ENCODE results near the gene TCF19.

TCF19 gene

DNA sequence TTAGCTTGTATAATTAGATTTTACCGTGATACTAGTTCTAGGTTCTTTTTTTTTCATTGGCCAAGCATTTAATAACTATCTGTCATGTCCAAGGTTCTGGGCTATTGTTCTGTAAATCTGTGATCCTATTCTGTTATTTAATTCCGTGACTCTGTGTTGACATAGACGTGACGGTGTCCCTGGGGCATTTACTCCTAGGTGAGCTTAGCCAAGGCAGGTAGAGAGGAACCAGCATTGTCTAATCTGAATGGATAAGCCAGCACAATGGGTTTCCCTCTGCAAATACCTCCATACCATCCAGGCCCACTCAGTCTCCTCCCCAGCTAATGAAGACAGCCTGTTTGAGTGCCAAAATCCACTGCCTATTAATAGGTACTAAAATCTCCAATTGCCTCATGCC is 29.3 kb upstream of the TCF19 start:
- no peak for DNase-seq

DNA sequence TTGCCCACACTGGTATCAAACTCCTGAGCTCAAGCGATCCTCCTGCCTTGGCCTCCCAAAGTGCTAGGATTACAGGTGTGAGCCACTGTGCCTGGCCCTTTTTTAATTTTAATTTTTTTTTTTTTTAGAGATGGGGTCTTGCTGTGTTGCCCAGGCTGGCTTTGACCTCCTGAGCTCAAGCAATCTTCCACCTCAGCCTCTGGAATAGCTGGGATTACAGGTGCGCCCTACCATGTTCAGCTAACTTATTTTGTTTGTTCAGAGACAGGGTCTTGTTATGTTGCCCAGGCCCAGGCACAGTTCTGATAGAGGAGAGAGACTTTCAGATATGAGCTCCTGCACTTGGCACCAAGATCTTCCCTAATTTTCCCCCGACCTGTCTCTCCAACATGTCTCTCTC is 27.6 kb upstream of the TCF19 start:
- DNase-seq = no peak

DNA sequence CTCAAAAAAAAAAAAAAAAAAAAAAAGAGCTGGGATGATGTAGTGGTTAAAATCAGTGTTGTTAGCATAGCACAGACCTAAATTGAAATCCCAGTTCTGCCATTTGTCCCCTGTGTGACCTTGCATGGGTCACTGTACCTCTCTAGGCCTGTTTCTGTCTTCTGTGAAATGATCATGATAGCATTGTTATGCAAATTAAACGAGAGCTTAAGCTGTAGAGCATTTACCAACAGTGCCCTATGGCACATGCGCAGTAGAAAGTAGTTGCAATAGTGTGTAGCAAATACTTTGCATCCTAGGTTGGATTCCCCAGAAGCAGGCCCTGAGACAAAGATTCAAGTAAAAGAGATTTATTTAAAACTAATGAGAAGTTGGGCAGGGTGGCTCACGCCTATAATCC is 26.8 kb upstream of the TCF19 start:
- no peak for DNase-seq

DNA sequence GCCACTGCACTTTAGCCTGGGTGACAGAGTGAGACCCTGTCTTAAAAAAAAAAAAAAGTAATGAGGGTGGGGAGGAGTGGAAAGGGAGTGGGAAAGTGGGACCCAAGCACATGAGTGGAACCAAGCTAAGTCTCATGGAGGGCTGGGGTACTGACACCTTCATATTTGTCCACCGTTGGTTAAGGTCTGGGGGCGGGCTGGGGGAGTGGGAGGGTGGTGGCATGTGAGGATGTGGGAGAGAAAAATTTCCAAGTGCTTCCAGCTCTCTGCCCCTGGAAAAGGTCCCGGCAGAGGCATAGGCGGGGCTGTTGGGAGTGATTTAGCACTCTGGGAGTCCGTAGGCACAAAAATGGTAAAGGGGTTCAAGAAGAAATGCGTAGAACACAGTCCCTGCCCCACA is 25.6 kb upstream of the TCF19 start:
- DNase-seq = no peak

DNA sequence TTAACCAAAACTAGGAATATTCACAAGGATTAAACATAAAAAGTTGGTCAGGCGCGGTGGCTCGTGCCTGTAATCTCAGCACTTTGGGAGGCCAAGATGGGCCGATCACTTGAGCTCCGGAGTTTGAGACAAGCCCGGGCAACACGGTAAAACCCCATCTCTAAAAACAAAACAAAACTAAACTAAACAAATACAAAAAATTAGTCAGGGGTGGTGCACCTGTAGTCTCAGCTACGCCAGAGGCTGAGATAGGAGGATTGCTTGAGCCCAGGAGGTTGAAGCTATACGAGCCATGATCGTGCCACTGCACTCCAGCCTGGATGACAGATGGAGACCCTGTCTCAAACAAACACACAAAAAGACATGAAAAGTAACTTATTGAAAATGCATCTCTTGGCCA is 22.7 kb upstream of the TCF19 start:
- DNase-seq = no peak

DNA sequence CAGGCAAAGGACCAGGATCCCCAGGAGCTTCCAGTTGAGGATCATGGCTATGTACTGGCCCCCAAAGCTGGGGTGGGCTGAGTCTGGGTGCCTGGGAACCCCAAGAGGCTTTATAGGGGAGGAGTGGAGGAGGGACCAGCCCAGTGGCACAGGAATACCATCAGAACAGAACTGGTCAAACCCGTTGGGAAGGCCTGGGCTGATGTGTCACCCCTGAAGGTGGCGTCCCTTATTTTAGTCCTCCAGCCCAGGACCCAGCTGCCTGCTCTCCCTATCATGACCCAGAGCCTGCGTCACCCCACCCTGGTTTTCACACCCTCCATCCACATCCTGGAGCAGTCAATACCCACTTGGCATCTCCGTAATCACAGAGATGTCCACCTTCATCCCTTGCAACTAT is 19.4 kb upstream of the TCF19 start, which contains the start of gene PSORS1C2:
Gene PSORS1C2, minus strand, starts transcription at position 85 of the 400 bp plus-strand sequence. Its CDS starts 40 bp downstream, at position 45.
- no peak for DNase-seq

DNA sequence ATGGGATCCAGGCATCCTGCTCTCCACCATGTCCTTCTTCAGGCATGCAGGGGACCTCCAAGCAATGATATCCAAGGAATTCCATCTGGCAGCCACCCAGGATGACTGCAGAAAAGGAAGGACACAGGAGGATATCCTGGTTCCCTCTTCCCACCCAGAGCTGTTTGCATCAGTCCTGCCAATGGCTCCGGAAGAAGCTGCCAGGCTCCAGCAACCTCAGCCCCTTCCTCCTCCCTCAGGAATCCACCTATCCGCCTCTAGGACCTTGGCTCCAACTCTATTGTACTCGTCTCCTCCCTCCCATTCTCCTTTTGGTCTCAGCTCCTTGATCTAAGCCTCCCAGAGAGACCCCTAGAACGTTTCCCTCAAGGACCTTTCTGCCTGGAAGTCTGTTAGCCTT is 18.8 kb upstream of the TCF19 start:
- DNase-seq = no peak

DNA sequence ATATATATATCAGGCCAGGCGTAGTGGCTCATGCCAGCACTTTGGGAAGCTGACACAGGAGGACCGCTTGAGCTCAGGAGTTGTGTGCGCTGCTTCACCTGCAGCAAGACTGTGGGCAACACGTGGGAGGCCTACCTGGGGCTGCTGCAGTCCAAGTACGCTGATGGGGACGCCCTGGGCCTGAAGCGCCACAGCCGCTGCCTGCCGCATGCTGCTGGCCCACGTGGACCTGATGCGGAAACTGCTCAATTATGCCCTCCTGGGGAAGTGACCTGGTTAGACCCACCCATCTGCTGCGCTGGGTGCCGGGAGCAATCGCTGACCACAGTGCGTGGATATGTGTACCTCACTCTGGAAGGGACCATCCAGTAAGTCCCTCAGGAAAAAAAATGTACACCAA is 17.7 kb upstream of the TCF19 start:
- no peak for DNase-seq

DNA sequence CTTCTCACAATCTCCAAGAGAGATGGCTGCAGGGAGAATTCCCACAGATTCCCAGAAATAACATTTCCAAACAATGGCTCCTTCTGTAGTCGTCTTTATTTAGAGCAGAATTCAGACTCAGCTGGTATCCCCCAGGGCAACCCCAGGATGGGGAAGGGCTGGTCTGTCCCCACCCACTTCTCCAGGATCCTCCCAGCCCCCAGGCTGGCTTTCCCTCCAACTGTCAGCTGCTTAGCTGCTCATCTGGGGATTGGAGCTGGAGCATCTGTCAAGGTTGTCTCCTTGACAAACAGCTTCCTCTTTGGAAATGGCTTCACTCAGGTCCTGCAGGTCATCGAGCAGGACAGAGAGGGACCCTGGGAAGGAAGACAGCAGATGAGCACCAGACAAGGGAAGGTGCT is 16.0 kb upstream of the TCF19 start:
- DNase-seq = no peak

DNA sequence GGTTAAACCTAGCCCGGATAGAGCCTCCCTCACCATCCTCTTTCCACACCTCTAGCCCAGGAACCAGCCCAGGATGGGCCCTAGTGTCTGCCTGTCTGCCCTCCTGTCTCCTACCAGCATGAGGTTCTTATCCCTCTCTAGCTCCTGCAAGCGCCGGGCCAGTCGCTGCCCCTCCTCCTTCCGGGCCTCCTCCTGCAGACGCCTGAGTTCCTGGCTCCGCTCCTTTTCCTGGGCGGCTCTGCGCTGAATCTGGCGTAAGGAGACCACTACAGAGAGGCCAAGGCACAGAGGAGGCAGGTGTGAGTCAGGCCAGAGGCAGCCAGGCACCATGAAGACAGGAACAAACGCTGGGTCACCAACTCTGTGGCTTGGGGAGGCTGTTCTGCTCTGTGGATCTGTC is 15.2 kb upstream of the TCF19 start:
- DNase-seq = no peak

DNA sequence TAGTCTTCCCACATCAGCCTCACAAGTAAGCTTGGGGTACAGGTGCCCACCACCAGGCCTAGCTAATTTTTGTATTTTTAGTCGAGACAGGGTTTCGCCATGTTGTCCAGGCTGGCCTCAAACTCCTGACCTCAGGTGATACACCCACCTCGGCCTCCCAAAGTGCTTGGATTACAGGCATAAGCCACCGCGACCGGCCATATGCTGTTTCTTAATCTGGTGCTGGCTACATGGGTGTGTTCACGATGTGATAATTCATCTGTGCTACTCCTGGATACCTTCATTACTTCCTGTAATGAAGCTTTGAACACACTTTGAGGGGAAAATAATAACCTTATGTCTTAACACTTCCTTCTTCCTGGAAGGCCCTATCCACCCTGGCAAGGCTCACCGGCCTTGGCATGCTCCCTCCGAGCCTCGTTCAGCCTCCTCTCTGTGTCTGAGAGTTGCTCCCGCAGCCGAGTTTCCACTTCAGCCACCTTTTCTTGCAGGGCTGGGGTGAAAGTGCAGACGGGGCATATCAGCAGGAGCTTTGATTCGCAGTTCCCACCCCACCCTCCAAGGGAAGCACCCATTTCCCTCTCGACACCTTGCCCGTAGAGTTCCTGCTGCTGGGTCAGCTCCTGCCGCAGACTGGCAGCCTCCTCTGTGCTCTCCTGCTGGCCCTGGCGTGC is 14.0 kb upstream of the TCF19 start:
- DNase-seq = no peak

DNA sequence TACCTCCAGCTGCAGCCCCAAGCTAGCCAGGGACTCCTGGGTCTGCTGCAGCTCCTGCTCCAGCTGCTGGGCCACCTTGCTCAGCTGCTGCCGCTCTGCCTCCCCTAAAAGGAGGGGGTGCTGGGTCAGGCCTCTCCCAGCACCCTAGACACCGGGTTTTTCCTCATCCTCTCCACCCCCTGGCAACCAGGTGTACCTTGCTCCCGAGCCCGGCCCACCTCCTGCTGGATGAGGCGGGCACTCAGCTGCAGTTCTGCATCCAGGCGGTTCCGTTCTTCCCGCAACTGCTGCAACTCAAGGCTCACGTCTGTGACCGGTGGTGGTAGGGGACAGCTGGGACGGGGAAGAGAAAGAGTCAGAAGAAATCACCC is 13.4 kb upstream of the TCF19 start:
- DNase-seq = no peak

DNA sequence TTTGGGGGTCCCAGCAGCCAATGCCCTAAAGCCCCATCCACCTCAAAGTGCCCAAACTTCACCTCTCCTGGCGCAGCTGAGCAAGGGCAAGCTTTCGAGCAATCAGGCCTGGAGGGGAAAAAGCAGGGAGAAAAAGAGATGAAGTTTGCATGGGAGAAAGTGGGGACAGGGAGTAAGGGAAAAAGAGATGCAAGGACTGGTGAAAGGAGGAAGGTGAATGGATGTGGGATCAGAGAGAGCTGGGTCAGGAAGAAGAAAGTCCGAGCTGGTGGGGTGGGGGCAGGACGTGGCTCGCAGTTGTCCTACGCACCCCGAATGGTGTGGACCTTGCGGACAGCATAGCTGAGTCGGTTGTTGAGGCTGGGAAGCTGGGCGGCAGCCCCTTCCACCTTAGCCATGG is 13.0 kb upstream of the TCF19 start:
- DNase-seq = no peak

DNA sequence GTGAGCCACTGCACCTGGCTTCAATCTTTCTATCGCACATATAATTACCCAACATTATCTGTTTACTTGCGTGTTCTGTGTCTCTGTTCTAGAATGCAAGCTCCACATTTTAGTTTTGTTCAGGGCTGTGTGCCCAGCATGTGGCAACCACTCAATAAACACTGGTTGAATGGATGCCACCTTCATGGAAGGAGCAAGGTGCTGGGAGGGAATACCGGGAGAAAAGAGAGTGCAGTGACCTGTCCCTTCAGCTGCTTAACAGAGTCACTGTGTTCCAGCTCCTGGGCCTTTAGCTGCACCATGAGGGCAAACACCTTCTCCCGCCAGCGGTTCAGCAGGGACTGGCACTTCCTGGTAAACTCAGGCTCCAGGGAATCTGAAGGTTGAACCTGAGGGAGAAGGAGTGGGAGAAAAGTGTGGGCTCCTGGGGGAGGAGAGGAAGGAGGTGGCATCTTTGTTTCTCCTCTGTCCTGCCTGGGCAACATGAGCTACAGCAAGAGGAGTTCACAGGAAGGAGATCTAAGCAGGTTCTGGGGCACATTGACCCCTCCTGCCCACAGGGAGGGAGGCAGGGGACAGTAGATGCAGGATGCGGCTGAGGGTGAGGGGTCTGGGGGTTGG is 8.5 kb upstream of the TCF19 start:
- DNase-seq = no peak

DNA sequence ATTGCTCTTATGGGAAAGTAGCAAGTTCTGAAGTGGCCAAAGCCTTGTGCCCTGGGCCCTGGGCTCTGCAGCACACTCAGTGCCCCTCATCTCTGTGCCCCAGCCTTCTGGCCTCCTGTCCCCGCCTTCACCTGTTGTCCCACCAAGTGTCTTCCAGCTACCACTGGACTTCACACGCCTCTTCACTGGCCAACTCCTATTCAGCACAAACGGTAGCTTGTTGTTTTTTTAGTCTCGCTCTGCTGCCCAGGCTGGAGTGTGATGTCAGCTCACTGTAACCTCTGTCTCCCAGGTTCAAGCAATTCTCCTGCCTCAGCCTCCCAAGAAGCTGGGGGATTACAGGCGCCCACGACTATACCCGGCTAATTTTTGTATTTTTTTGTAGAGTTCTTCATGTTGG is 5.6 kb upstream of the TCF19 start:
- DNase-seq = no peak

DNA sequence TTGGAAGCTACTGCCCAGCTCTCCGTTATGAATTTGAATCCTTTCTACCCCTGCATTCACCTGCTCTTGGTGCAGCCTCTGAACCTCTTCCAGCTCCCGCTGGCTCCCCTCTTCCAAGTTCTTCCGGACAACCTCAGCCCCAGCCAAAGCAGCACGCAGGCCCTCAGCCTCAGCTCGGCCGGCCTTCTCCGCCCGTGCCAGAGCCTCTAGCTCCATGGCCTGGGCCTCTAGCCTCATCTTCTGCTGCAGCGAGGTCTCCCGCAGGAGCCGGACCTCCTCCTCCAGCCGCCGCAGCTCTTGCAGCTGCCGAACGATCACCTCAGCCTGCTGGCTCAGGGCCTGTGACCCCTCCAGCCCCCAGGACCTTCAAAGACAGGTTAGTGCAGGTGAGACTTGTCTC is 4.0 kb upstream of the TCF19 start:
- no peak for DNase-seq

DNA sequence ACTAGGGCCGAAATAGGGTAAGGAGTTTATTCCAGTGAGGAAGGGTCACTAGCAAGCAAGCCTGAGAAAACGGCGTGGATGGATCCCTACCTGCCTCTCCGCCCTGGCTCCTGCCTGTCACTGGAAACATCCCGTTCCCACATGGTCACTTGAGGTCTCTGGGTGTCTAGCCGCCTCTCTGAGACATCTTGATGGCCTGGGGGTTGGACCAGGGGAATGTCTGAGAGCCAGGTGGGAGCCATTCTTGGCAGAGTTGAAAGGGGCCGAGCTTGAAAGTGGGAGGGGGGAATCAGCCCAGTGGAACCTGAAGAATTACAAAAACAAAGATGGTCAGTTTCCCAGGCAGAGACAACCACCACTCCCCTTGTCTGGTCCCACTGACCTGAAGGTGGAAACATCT is 1.7 kb upstream of the TCF19 start:
- DNase-seq = no peak

DNA sequence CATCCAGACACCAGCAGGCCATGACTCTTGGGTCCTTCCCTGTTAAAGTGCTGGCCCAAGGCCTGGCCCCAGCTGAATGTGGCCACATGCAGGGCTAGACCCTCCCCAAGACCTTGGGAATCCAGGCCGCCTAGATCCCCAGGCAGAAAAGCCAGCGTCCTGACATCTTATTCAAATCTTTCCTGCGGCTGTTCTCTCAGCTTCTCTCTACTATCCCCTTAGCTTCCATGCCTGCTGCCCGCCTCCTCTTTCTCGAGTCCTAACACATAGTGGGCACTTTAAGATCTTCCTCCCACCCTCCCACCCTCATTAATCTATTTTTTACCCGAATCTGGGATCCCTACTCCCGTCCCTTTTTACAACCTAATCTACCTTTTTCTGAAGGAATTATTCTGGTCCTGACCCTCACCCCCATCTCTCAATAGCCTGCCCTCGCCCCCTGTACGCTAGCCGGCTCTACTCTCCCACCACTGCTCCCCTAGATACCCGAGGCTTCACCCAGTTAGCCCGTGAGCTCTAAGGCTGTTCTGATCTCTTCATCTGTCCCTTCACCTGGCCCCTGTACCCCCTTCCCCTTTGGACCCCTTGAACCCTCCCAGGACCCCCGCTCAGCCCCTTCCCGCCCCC is 763 bp upstream of the TCF19 start, which contains the start of gene CCHCR1:
Gene CCHCR1, minus strand, starts transcription at position 290 of the 627 bp plus-strand sequence. Its CDS starts 202 bp downstream, at position 88.
- DNase-seq = peak; percentile 9

DNA sequence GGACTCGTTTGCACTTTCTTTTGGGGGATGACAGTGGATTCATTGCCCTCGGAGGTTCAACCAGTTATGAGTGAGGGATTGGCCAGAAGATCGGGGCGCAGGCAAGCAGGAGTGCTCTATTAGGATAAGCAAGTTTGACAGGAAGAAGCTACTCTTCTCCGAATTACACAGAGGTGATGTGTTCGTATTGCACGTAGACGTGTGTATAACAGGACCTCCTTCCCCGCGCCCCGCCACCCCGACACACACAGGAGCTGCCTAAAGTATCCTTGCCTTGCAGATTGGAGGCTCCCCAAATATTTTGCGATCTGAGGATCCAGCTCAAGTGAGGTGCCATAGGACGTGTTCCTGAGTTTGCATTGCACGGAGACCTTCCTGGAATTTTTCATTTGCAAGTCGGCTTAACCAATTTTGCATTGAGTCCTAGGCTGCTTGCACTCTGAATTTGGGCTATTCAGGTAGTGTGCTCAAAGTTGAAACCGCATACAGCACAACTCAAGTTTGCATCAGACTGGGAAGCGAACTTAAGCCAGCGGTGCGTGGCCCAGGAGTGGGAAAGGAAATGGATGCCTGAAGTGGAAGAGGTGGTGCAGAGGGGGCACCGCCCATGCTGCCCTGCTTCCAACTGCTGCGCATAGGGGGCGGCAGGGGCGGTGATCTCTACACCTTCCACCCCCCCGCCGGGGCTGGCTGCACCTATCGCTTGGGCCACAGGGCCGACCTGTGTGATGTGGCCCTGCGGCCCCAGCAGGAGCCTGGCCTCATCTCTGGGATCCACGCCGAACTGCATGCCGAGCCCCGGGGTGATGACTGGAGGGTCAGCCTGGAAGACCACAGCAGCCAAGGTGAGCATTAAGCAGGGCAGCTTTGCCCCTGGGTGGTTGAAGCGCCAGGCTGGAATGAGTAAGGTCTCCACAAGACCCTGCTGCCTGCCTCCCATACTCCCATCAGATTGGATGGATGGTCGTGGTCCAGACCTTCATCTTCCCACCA is 770 bp downstream of the TCF19 start:
- DNase-seq = no peak

DNA sequence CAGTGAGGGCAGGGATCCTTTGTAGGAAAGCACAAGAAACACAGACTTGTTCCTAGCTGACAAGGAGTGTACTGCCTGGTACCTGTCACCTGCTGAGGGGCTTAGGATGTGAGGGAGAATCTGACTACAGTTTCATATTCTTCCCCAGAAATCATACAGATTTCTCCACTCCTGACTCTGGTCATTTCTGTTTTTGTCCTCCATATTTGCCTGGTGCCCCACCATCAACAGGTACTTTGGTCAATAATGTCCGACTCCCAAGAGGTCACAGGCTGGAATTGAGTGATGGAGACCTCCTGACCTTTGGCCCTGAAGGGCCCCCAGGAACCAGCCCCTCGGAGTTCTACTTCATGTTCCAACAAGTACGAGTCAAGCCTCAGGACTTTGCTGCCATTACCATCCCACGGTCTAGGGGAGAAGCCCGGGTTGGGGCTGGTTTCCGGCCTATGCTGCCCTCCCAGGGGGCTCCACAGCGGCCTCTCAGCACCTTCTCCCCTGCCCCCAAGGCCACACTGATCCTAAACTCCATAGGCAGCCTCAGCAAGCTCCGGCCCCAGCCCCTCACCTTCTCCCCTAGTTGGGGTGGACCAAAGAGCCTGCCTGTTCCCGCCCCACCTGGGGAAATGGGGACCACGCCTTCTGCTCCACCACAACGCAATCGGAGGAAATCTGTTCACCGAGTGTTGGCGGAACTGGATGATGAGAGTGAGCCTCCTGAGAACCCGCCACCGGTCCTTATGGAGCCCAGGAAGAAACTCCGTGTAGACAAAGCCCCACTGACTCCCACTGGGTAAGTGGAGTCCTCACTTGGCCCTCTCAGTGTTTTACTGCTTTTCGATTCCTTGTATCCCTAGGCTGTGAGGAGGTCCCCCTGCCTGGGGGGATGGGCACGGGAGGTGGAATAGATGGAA is 3.1 kb downstream of the TCF19 start:
- DNase-seq = no peak

DNA sequence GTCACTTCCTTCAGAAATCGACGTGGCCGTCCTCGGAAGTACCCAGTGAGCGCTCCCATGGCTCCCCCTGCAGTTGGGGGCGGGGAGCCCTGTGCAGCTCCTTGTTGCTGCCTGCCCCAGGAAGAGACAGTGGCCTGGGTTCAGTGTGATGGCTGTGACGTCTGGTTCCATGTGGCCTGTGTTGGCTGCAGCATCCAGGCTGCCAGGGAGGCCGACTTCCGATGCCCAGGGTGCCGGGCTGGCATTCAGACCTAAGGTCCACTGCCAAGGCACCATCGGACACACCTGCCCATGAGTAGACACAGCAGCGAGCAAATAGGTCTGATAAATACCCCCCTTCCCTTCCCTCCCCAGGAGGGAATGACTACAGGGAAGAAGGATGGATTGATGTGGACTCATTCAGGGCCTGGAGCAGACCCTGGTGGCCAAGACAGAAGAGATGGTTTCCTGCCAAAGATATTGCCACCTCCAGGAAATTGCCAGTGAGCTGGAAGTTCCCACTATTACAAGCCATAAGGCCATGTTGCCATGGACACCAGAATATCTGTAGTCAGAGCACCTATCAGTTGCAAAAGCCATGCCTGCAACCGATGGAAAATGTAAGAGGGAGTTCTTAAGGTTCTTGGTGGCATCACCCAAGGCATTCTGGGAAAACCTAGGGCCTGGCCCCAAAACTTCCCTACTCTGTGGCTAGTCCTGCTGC is 4.2 kb downstream of the TCF19 start:
- no peak for DNase-seq
